SKM-1 treated with dmso at 0.1 percent for 144 hours (cell line): ENCODE measurements around the gene C2CD4C.
A peak's percentile ranks its signal among the peaks of the same experiment; 100 is the strongest.
"Not testable (repeated sequence)": the region's sequence is repeated elsewhere in the genome, so short reads cannot be mapped to it uniquely, and the experiment has no call there.

Experiments used
- DNase-seq: peaks from one replicate; lab custom pipeline; 2025; ENCODE audit not compliant: unreplicated experiment; lab: John Stamatoyannopoulos, UW

Gene C2CD4C

GRCh38 chr19:438416-438958 lies 29.5 kb upstream of the C2CD4C start:
- no peak for DNase-seq

- no peak for DNase-seq
Measured at GRCh38 chr19:437041-437440, 28.1 kb upstream of the C2CD4C start.

GRCh38 chr19:436413-436950 lies 27.5 kb upstream of the C2CD4C start:
- DNase-seq, result no peak

- DNase-seq, result no peak
Measured at GRCh38 chr19:435707-436412, 26.9 kb upstream of the C2CD4C start.

- DNase-seq, result no peak
Measured at GRCh38 chr19:435056-435706, 26.2 kb upstream of the C2CD4C start.

- DNase-seq, result no peak
Measured at GRCh38 chr19:434152-434960, 25.4 kb upstream of the C2CD4C start.

GRCh38 chr19:430701-431100 lies 21.8 kb upstream of the C2CD4C start:
- no peak for DNase-seq

GRCh38 chr19:428149-428548 lies 19.2 kb upstream of the C2CD4C start:
- DNase-seq, result no peak

- peak; percentile 3 for DNase-seq
Measured at GRCh38 chr19:427675-428074, 18.7 kb upstream of the C2CD4C start.

GRCh38 chr19:426725-427445 lies 17.9 kb upstream of the C2CD4C start:
- no peak for DNase-seq

- no peak for DNase-seq
Measured at GRCh38 chr19:425056-425455, 16.1 kb upstream of the C2CD4C start.

- DNase-seq, result no peak
Measured at GRCh38 chr19:424546-424945, 15.6 kb upstream of the C2CD4C start.

- DNase-seq, result no peak
Measured at GRCh38 chr19:423691-424466, 14.9 kb upstream of the C2CD4C start.

- DNase-seq, result not testable (repeated sequence)
Measured at GRCh38 chr19:422917-423226, 13.9 kb upstream of the C2CD4C start.

- DNase-seq, result no peak
Measured at GRCh38 chr19:422213-422916, 13.4 kb upstream of the C2CD4C start.

- no peak for DNase-seq
Measured at GRCh38 chr19:419721-420515, 11.0 kb upstream of the C2CD4C start.

- DNase-seq, result no peak
Measured at GRCh38 chr19:418761-419671, 10.1 kb upstream of the C2CD4C start.

GRCh38 chr19:416416-416815 lies 7.5 kb upstream of the C2CD4C start:
- no peak for DNase-seq
